ENCODE data around the gene KIF18B. TPM values are rescaled to one million over a fixed set of nuclear protein-coding genes. Genes with fewer than 3 reads are reported as not detected.

KIF18B gene
- total and polyA plus RNA-seq, 10 of the 15 experiments (the other 5 are each of a cell fraction or from before 2014, with no cell fraction given): 2.8 to 46.2 (median 20.5) TPM

- TF ChIP-seq PRDM15 (CRISPR knock-in tag; IDR thresholded peaks at IDR 0.05): no peak
These were observed 7.3 kb downstream of the KIF18B start (continued) for GRCh38 chr17:44940317-44940716.

GRCh38 chr17:44935116-44935515 is 12.5 kb downstream of the KIF18B start:
- ATAC-seq: no peak
- Histone ChIP-seq H2AFZ (ENCODE audit: control insufficient read depth, low read depth, low read length) (no peak overlapping the region), H3K4me1 (ENCODE audit: control insufficient read depth, insufficient read depth, low read length) (no peaks in the 10 kb centered on the region), H3K27me3 (replicated peaks in 1 of 2; ENCODE audit: control insufficient read depth in 2 of 2, insufficient read depth in 2 of 2, low read length in 1 of 2) (no peaks in the 10 kb centered on the region), H3K79me2 (ENCODE audit: control insufficient read depth, insufficient read depth, low read length) (peaks cover 10% of the 10 kb centered on the region), H3K4me2 (ENCODE audit: control insufficient read depth, insufficient read depth) (no peak overlapping the region), H3K9me3 (replicated peaks; ENCODE audit: control insufficient read depth, insufficient read depth, low read length) (no peaks in the 10 kb centered on the region; the same call in 1 of the 3 replicates), H4K20me1 (ENCODE audit: control insufficient read depth, insufficient read depth) (no peaks in the 10 kb centered on the region), H3K36me3 (ENCODE audit: control insufficient read depth in 2 of 2, insufficient read depth in 2 of 2, low read length in 1 of 2) (peaks cover 19 to 45% of the 10 kb centered on the region in 2 experiments), H3K9ac (ENCODE audit: control insufficient read depth, insufficient read depth, low read length) (no peak overlapping the region), H3K27ac (ENCODE audit: control insufficient read depth, insufficient read depth) (no peak overlapping the region), H3K4me3 (no peak overlapping the region)
- in situ Hi-C loops (cut with MboI): no loop called here
- no peak for FAIRE-seq
- ChIA-PET POLR2A (no interaction called here), SMC1A (ENCODE audit: uncharacterized antibody, unreplicated experiment) (no interaction called here), RAD21 (ENCODE audit: unreplicated experiment) (no interaction called here), CTCF (no interaction called here)
- intact Hi-C loops (cut with micrococcal nuclease; ENCODE audit: unreplicated experiment): no loop called here
- TF ChIP-seq MYB (IDR thresholded peaks at IDR 0.05; ENCODE audit: borderline replicate concordance, low read depth, low read length): no peak
- TF ChIP-seq RELB (IDR thresholded peaks at IDR 0.05; ENCODE audit: low read depth): no peak
- TF ChIP-seq ELK1 (IDR thresholded peaks at IDR 0.05; ENCODE audit: low read depth, low read length): no peak
- WGBS (ENCODE audit: insufficient coverage, insufficient replicate concordance, low lambda C conversion rate, missing lambda C conversion rate): 97% methylated on average over 7 of the region's 9 CpGs
- DNase-seq (ENCODE audit: low read depth, low spot score): no peak
- BruUV-seq (replicated peaks): no TSS peak

Data from GM12878 (cell line).